BLaER1 (cell line): ENCODE results near the gene ATN1.
A peak's percentile ranks its signal among the peaks of the same experiment; 100 is the strongest.

Source experiments
- H3K27ac ChIP-seq: shearing (Covaris generic); formaldehyde crosslinking; 2 replicates; pipeline ENCODE4 v1.8.1; 2022
- H3K27me3 ChIP-seq: shearing (Covaris generic); formaldehyde crosslinking; 2 replicates; pipeline ENCODE4 v1.8.1; 2022
- H3K36me3 ChIP-seq: shearing (Covaris generic); formaldehyde crosslinking; 2 replicates; pipeline ENCODE4 v1.8.1; 2022
- H3K4me1 ChIP-seq: shearing (Covaris generic); formaldehyde crosslinking; 2 replicates; pipeline ENCODE4 v1.8.1; 2022
- H3K4me2 ChIP-seq: shearing (Covaris generic); formaldehyde crosslinking; 2 replicates; pipeline ENCODE4 v1.8.1; 2022
- H3K4me3 ChIP-seq: shearing (Covaris generic); formaldehyde crosslinking; 2 replicates; pipeline ENCODE4 v1.8.1; 2022
- H3K9ac ChIP-seq: shearing (Covaris generic); formaldehyde crosslinking; 2 replicates; pipeline ENCODE4 v1.8.1; 2022
- H3K9me3 ChIP-seq: shearing (Covaris generic); formaldehyde crosslinking; 2 replicates; pipeline ENCODE4 v1.8.1; 2022
- H4K20me1 ChIP-seq: shearing (Covaris generic); formaldehyde crosslinking; 2 replicates; pipeline ENCODE4 v1.8.1; 2022
- Cebpa-rat ChIP-seq: shearing (Covaris generic); IDR thresholded peaks from 2 replicates; pipeline ENCODE4 v1.8.1; 2022

Gene ATN1

GRCh38 chr12:6915789-6916285 lies 11.9 kb upstream of the ATN1 start:
- peaks cover 7% of the 10 kb centered on the region; the same call in 1 of the 2 replicates for H4K20me1 ChIP-seq
- H3K36me3 ChIP-seq = no peaks in the 10 kb centered on the region; the same call in 1 of the 2 replicates
- H3K9me3 ChIP-seq = no peaks in the 10 kb centered on the region
- no peak overlapping the region for H3K4me3 ChIP-seq
- peak overlapping the region; percentile 93; the same call in 1 of the 2 replicates for H3K4me2 ChIP-seq
- H3K27ac ChIP-seq = no peak overlapping the region
- TF ChIP-seq Cebpa-rat = no peak
- no peak overlapping the region for H3K9ac ChIP-seq
- peaks cover 69% of the 10 kb centered on the region for H3K27me3 ChIP-seq
- peaks cover 23% of the 10 kb centered on the region for H3K4me1 ChIP-seq

- no peak overlapping the region for H3K27ac ChIP-seq
- H3K9ac ChIP-seq = no peak overlapping the region
- no peaks in the 10 kb centered on the region for H3K9me3 ChIP-seq
- no peak overlapping the region for H3K4me2 ChIP-seq
- peaks cover 29% of the 10 kb centered on the region for H3K4me1 ChIP-seq
- H4K20me1 ChIP-seq = peaks cover 7% of the 10 kb centered on the region; the same call in 1 of the 2 replicates
- H3K4me3 ChIP-seq = no peak overlapping the region
- no peak for TF ChIP-seq Cebpa-rat
- no peaks in the 10 kb centered on the region; the same call in 1 of the 2 replicates for H3K36me3 ChIP-seq
- peaks cover 62% of the 10 kb centered on the region for H3K27me3 ChIP-seq
These were observed 11.1 kb upstream of the ATN1 start for GRCh38 chr12:6916426-6917200.

- Histone ChIP-seq H3K27me3 (peaks cover 51% of the 10 kb centered on the region), H3K36me3 (no peaks in the 10 kb centered on the region; the same call in 1 of the 2 replicates), H3K27ac (no peak overlapping the region), H3K9me3 (no peaks in the 10 kb centered on the region), H4K20me1 (peaks cover 7% of the 10 kb centered on the region; the same call in 1 of the 2 replicates), H3K4me3 (no peak overlapping the region), H3K4me2 (no peak overlapping the region), H3K4me1 (peaks cover 39% of the 10 kb centered on the region), H3K9ac (no peak overlapping the region)
- TF ChIP-seq Cebpa-rat = no peak
These were observed 10.1 kb upstream of the ATN1 start for GRCh38 chr12:6917491-6918231.

GRCh38 chr12:6919588-6919987 lies 8.2 kb upstream of the ATN1 start:
- Histone ChIP-seq H3K27ac (no peak overlapping the region), H3K4me1 (peaks cover 50% of the 10 kb centered on the region), H3K9me3 (no peaks in the 10 kb centered on the region), H3K4me2 (no peak overlapping the region), H4K20me1 (peaks cover 7% of the 10 kb centered on the region; the same call in 1 of the 2 replicates), H3K27me3 (peaks cover 32% of the 10 kb centered on the region), H3K9ac (no peak overlapping the region), H3K36me3 (no peaks in the 10 kb centered on the region; the same call in 1 of the 2 replicates), H3K4me3 (no peak overlapping the region)
- no peak for TF ChIP-seq Cebpa-rat

GRCh38 chr12:6921539-6921938 lies 6.2 kb upstream of the ATN1 start:
- H4K20me1 ChIP-seq = no peaks in the 10 kb centered on the region
- no peak overlapping the region; the same call in 1 of the 2 replicates for H3K27ac ChIP-seq
- H3K4me3 ChIP-seq = no peak overlapping the region
- H3K4me2 ChIP-seq = peak overlapping the region; percentile 86
- H3K4me1 ChIP-seq = peaks cover 61% of the 10 kb centered on the region
- H3K9ac ChIP-seq = no peak overlapping the region
- no peaks in the 10 kb centered on the region; the same call in 1 of the 2 replicates for H3K36me3 ChIP-seq
- TF ChIP-seq Cebpa-rat = no peak
- peaks cover 12% of the 10 kb centered on the region for H3K27me3 ChIP-seq
- H3K9me3 ChIP-seq = no peaks in the 10 kb centered on the region

- Histone ChIP-seq H3K9ac (peak overlapping the region; percentile 35; the same call in 1 of the 2 replicates), H4K20me1 (no peaks in the 10 kb centered on the region), H3K27me3 (peaks cover 5% of the 10 kb centered on the region; the same call in 1 of the 2 replicates), H3K27ac (peak overlapping the region; percentile 61), H3K4me3 (no peak overlapping the region), H3K9me3 (no peaks in the 10 kb centered on the region), H3K36me3 (no peaks in the 10 kb centered on the region; the same call in 1 of the 2 replicates), H3K4me2 (peak overlapping the region; percentile 86), H3K4me1 (peaks cover 68% of the 10 kb centered on the region)
- TF ChIP-seq Cebpa-rat = no peak
These were observed 5.5 kb upstream of the ATN1 start for GRCh38 chr12:6921996-6922946.

GRCh38 chr12:6923003-6923732 lies 4.6 kb upstream of the ATN1 start:
- Histone ChIP-seq H4K20me1 (no peaks in the 10 kb centered on the region), H3K4me3 (no peak overlapping the region), H3K27me3 (no peaks in the 10 kb centered on the region), H3K36me3 (no peaks in the 10 kb centered on the region; the same call in 1 of the 2 replicates), H3K4me2 (peak overlapping the region; percentile 86), H3K4me1 (peaks cover 69% of the 10 kb centered on the region), H3K9me3 (no peaks in the 10 kb centered on the region), H3K9ac (0 out of 2 replicates have a peak overlapping the region, but pooled peaks have one; percentile 35), H3K27ac (peak overlapping the region; percentile 61)
- no peak for TF ChIP-seq Cebpa-rat

GRCh38 chr12:6923851-6924250 lies 3.9 kb upstream of the ATN1 start:
- Histone ChIP-seq H3K36me3 (no peaks in the 10 kb centered on the region; the same call in 1 of the 2 replicates), H3K27me3 (no peaks in the 10 kb centered on the region), H3K9ac (no peak overlapping the region), H3K4me1 (peaks cover 72% of the 10 kb centered on the region), H3K9me3 (no peaks in the 10 kb centered on the region), H3K27ac (no peak overlapping the region), H3K4me3 (no peak overlapping the region), H4K20me1 (peaks cover 2% of the 10 kb centered on the region), H3K4me2 (peak overlapping the region; percentile 86)
- no peak for TF ChIP-seq Cebpa-rat
